Transverse colon (tissue), 4 donors: Measurements from ENCODE around the gene A4GALT. TPM values are rescaled to one million over a fixed set of nuclear protein-coding genes. Genes with fewer than 3 reads are reported as not detected.
A peak's percentile ranks its signal among the peaks of the same experiment; 100 is the strongest.

ENCODE experiments used
- DNase-seq: peaks from one replicate; pipeline ENCODE4 v3.0.0-alpha.2; 2019
- H3K27ac ChIP-seq, 4 donors: fragments of 200-600 bp; sonication (generic); 2 replicates each; pipeline ENCODE4 v1.5.1; 2016 to 2018; ENCODE audit warnings: inconsistent platforms in 4 of 4
- H3K27me3 ChIP-seq: fragments of 200-600 bp; sonication (generic); 2 replicates; pipeline ENCODE4 v1.5.1; 2017; ENCODE audit warnings: inconsistent platforms
- H3K36me3 ChIP-seq, 4 donors: fragments of 200-600 bp; sonication (generic); 2 replicates each; pipeline ENCODE4 v1.5.1; 2017 to 2019; ENCODE audit warnings: inconsistent platforms in 4 of 4
- H3K4me1 ChIP-seq, 4 donors: fragments of 200-600 bp; sonication (generic); 2 replicates each; pipeline ENCODE4 v1.5.1; 2017 to 2020; ENCODE audit warnings: inconsistent platforms in 4 of 4
- H3K4me3 ChIP-seq, 4 donors: fragments of 200-600 bp; sonication (generic); 1 replicate in 1 of 4; 2 replicates in 3 of 4; pipeline versions ENCODE4 v1.5.1 to v1.6.1; 2017 to 2019; ENCODE audit warnings: inconsistent platforms in 4 of 4
- H3K9me3 ChIP-seq, 2 donors: fragments of 200-600 bp; sonication (generic); 2 replicates each; pipeline ENCODE4 v1.5.1; 2017 to 2019; ENCODE audit warnings: inconsistent platforms in 2 of 2
- EP300 ChIP-seq: sonication (generic); formaldehyde crosslinking; IDR thresholded peaks from one replicate; pipeline ENCODE4 v1.6.1; 2017; ENCODE audit warnings: antibody characterized with exemption, low read depth
- POLR2A ChIP-seq: fragments of 450-650 bp; IDR thresholded peaks from one replicate; pipeline ENCODE4 v1.6.1; 2016; ENCODE audit warnings: antibody characterized with exemption, mild to moderate bottlenecking, moderate library complexity
- POLR2AphosphoS5 ChIP-seq, 3 donors: sonication (generic); formaldehyde crosslinking; IDR thresholded peaks; one replicate each; pipeline ENCODE4 v1.6.1; 2016; ENCODE audit warnings: antibody characterized with exemption in 3 of 3
- WGBS, 2 donors: methylation state at CpG; one replicate each; pipeline ENCODE4 v1.1.5; 2018; ENCODE audit warnings: low coverage in 1 of 2; 5-methylcytosine and 5-hydroxymethylcytosine counted together
- in situ Hi-C, 4 donors: fragments of 200-750 bp; cut with MboI; loops; one replicate each; pipeline versions ENCODE4 v1.15.0 to v1.15.1; 2017; ENCODE audit warnings: low sequenced_read_pairs in 3 of 4, low pct_ligation_motif_present in 1 of 4, low pct_unique_long_range_greater_than_20kb in 1 of 4
- intact Hi-C: fragments of 100-400 bp; cut with DNase I; formaldehyde crosslinking; loops from one replicate; pipeline ENCODE4 v1.15.1; 2023; ENCODE audit warnings: low total_unique reads
- total RNA-seq, 4 donors: library from RNA; depleted of rRNA; stranded (reverse); fragments of >200 nt; gene quantifications; one replicate each; pipeline ENCODE4 v1.1.0, GENCODE V29; 2016
- TF ChIP-seq, protein P1 (sequence below), 5 experiments: fragments of 200-600 bp in 3 of 5; fragments of 450-650 bp in 2 of 5; sonication (generic) in 3 of 5; IDR thresholded peaks; 1 replicate in 2 of 5; 2 replicates in 3 of 5; pipeline ENCODE4 v1.5.1; 2016 to 2017; ENCODE audit warnings: antibody characterized with exemption in 5 of 5, inconsistent platforms in 3 of 5, mild to moderate bottlenecking in 2 of 5, moderate library complexity in 1 of 5

A4GALT gene
- total RNA-seq, 4 donors from 2014 or later = 6.3 to 31.4 (median 12.7) TPM

- Histone ChIP-seq H3K9me3 (peaks cover 6 to 10% of the 10 kb centered on the region in 2 donors), H3K27ac (peak overlapping the region in 2 of 4 donors; percentile 31 to 44), H3K4me3 (no peak overlapping the region), H3K36me3 (no peaks in the 10 kb centered on the region), H3K4me1 (peaks cover 0 to 5% (median 4%) of the 10 kb centered on the region in 4 donors), H3K27me3 (no peaks in the 10 kb centered on the region)
- 71 to 80% methylated on average over 1 to 19 of the region's 19 CpGs for WGBS, 2 donors
- intact Hi-C loops (loop anchor here (10.0 kb wide), 1 partner anchor 47 kb away; no protein-coding TSS in a partner anchor), in situ Hi-C loops (no loop called here)
- DNase-seq = no peak
- TF ChIP-seq, protein P1, sequence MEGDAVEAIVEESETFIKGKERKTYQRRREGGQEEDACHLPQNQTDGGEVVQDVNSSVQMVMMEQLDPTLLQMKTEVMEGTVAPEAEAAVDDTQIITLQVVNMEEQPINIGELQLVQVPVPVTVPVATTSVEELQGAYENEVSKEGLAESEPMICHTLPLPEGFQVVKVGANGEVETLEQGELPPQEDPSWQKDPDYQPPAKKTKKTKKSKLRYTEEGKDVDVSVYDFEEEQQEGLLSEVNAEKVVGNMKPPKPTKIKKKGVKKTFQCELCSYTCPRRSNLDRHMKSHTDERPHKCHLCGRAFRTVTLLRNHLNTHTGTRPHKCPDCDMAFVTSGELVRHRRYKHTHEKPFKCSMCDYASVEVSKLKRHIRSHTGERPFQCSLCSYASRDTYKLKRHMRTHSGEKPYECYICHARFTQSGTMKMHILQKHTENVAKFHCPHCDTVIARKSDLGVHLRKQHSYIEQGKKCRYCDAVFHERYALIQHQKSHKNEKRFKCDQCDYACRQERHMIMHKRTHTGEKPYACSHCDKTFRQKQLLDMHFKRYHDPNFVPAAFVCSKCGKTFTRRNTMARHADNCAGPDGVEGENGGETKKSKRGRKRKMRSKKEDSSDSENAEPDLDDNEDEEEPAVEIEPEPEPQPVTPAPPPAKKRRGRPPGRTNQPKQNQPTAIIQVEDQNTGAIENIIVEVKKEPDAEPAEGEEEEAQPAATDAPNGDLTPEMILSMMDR (IDR thresholded peaks at IDR 0.05) = no peak
- no peak for TF ChIP-seq POLR2A
- no peak for TF ChIP-seq POLR2AphosphoS5 (IDR thresholded peaks at IDR 0.05)
- TF ChIP-seq EP300 = no peak
Measured at GRCh38 chr22:42711895-42712837, 8.5 kb downstream of the A4GALT start.

DNA sequence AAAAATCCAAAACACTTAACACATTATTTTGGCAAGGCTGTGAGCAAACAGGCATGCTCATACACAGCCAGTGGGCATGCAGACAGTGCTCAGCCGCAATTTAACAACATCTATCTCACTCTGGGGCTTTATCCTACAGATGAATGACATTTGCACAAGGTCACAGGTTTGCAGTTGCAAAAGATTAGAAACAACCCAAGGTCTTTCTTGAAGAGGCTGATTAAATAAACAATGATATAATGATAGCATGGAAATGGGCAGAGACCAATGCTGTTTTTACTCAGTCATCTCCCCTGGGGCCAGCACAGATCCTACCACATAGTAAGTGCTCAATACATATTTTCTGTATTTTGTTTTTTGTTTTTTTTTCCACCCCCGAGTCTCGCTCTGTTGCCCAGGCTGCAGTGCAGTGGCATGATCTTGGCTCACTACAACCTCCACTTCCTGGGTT, 9.4 kb downstream of the A4GALT start:
- intact Hi-C loops (loop anchor here (10.0 kb wide), 1 partner anchor 47 kb away; no protein-coding TSS in a partner anchor), in situ Hi-C loops (no loop called here)
- TF ChIP-seq POLR2AphosphoS5 (IDR thresholded peaks at IDR 0.05) (no peak), EP300 (no peak), POLR2A (no peak)
- TF ChIP-seq, protein P1 (IDR thresholded peaks at IDR 0.05) = no peak
- 60 to 84% methylated on average over 2 to 3 of the region's 3 CpGs for WGBS, 2 donors
- Histone ChIP-seq H3K9me3 (peaks cover 6 to 10% of the 10 kb centered on the region in 2 donors), H3K36me3 (no peaks in the 10 kb centered on the region), H3K4me3 (no peak overlapping the region), H3K27ac (peak overlapping the region in 2 of 4 donors; percentile 31 to 44), H3K27me3 (no peaks in the 10 kb centered on the region), H3K4me1 (peaks cover 0 to under 1% (median 0%) of the 10 kb centered on the region in 4 donors)
- DNase-seq = no peak

GRCh38 chr22:42708417-42708816, 12.3 kb downstream of the A4GALT start:
- H3K4me1 ChIP-seq = no peaks in the 10 kb centered on the region
- H3K9me3 ChIP-seq = peaks cover 6 to 10% of the 10 kb centered on the region in 2 donors
- TF ChIP-seq POLR2A (no peak), POLR2AphosphoS5 (IDR thresholded peaks at IDR 0.05) (no peak), EP300 (no peak)
- TF ChIP-seq, protein P1 (IDR thresholded peaks at IDR 0.05) = no peak
- no peak overlapping the region for H3K4me3 ChIP-seq
- intact Hi-C loops = no loop called here
- H3K27me3 ChIP-seq = no peaks in the 10 kb centered on the region
- H3K36me3 ChIP-seq = no peaks in the 10 kb centered on the region
- in situ Hi-C loops = no loop called here
- WGBS, 2 donors = 59 to 100% methylated on average over 1 to 3 of the region's 3 CpGs
- no peak overlapping the region for H3K27ac ChIP-seq
- DNase-seq = no peak

- H3K27ac ChIP-seq = no peak overlapping the region
- H3K27me3 ChIP-seq = no peaks in the 10 kb centered on the region
- no peak for DNase-seq
- intact Hi-C loops = no loop called here
- in situ Hi-C loops = no loop called here
- H3K4me3 ChIP-seq = no peak overlapping the region
- H3K4me1 ChIP-seq = no peaks in the 10 kb centered on the region
- 88 to 100% methylated on average over 1 to 2 of the region's 2 CpGs for WGBS, 2 donors
- H3K36me3 ChIP-seq = no peaks in the 10 kb centered on the region
- TF ChIP-seq EP300 = no peak
- no peak for TF ChIP-seq POLR2AphosphoS5 (IDR thresholded peaks at IDR 0.05)
- TF ChIP-seq, protein P1 (IDR thresholded peaks at IDR 0.05) = no peak
- no peak for TF ChIP-seq POLR2A
- H3K9me3 ChIP-seq = peaks cover 6 to 10% of the 10 kb centered on the region in 2 donors
Measured at GRCh38 chr22:42707496-42707895, 13.2 kb downstream of the A4GALT start.
